OCI-LY7 (cell line): ENCODE measurements around the gene DLX2. TPM values are rescaled to one million over a fixed set of nuclear protein-coding genes. Genes with fewer than 3 reads are reported as not detected.

ENCODE experiments used
- BruUV-seq: library from RNA; stranded (reverse); fragments of 400-500 nt; replicated peaks from 2 replicates; lab custom pipeline; 2021; lab: Mats Ljungman, UMichigan
- CTCF ChIA-PET: fragments of 300-600 bp; sonication (Branson Sonifier 250); formaldehyde crosslinking; loops from one replicate; lab custom pipeline; 2022; ENCODE audit warnings: antibody characterized with exemption; ENCODE audit not compliant: unreplicated experiment; lab: Charles Lee
- POLR2A ChIA-PET: fragments of 300-600 bp; sonication (Branson Sonifier 250); formaldehyde crosslinking; loops from one replicate; lab custom pipeline; 2022; ENCODE audit warnings: antibody characterized with exemption; lab: Charles Lee
- DNase-seq: peaks from one replicate; pipeline ENCODE4 v3.0.0-alpha.2; 2015; ENCODE audit warnings: low spot score
- H2AFZ ChIP-seq: fragments of 200-600 bp; sonication (generic), shearing (Covaris generic); 2 replicates; pipeline ENCODE4 v1.6.1; 2014; ENCODE audit warnings: mild to moderate bottlenecking, antibody characterized with exemption, low read length, moderate library complexity
- H3K27ac ChIP-seq: fragments of 200-600 bp; sonication (generic); 2 replicates; pipeline ENCODE4 v1.5.1; 2014; ENCODE audit warnings: mixed run types, low read depth, mild to moderate bottlenecking, moderate library complexity, low read length, inconsistent platforms; ENCODE audit not compliant: poor library complexity, severe bottlenecking
- H3K36me3 ChIP-seq: fragments of 200-600 bp; sonication (generic); 2 replicates; pipeline ENCODE4 v1.6.1; 2014; ENCODE audit warnings: mild to moderate bottlenecking, antibody characterized with exemption, low read length, moderate library complexity, mixed read lengths; ENCODE audit not compliant: insufficient read depth
- H3K4me1 ChIP-seq: fragments of 200-600 bp; sonication (generic); 2 replicates; pipeline ENCODE4 v1.5.1; 2014; ENCODE audit warnings: mild to moderate bottlenecking, low read length; ENCODE audit not compliant: insufficient read depth, poor library complexity, severe bottlenecking
- H3K4me2 ChIP-seq: fragments of 200-600 bp; sonication (generic); 2 replicates; pipeline ENCODE4 v1.6.1; 2014; ENCODE audit warnings: mild to moderate bottlenecking, low read length
- H3K4me3 ChIP-seq: fragments of 200-600 bp; sonication (generic); 2 replicates; pipeline ENCODE4 v1.5.1; 2014; ENCODE audit warnings: mild to moderate bottlenecking, low read depth, low read length; ENCODE audit not compliant: poor library complexity, severe bottlenecking
- H3K79me2 ChIP-seq: fragments of 200-600 bp; sonication (generic); 2 replicates; pipeline ENCODE4 v1.6.1; 2016; ENCODE audit warnings: low read depth, mild to moderate bottlenecking, low read length, moderate library complexity, mixed read lengths; ENCODE audit not compliant: insufficient read depth
- H3K9me2 ChIP-seq: fragments of 200-600 bp; sonication (generic); 2 replicates; pipeline ENCODE4 v1.6.1; 2016; ENCODE audit warnings: mild to moderate bottlenecking, low read length, mixed read lengths; ENCODE audit not compliant: insufficient read depth
- H3K9me3 ChIP-seq: fragments of 200-600 bp; sonication (generic); 2 replicates; pipeline ENCODE4 v1.6.1; 2014; ENCODE audit warnings: mild to moderate bottlenecking, mixed run types, low read length, mixed read lengths
- H4K20me1 ChIP-seq: fragments of 200-600 bp; sonication (generic); 2 replicates; pipeline ENCODE4 v1.6.1; 2014; ENCODE audit warnings: mild to moderate bottlenecking, antibody characterized with exemption, low read length, moderate library complexity, mixed read lengths; ENCODE audit not compliant: insufficient read depth
- CTCF ChIP-seq: fragments of 200-600 bp; sonication (generic); conservative IDR thresholded peaks from 2 replicates; pipeline ENCODE4 v1.5.1; 2014; ENCODE audit warnings: mild to moderate bottlenecking, antibody characterized with exemption, low read length, moderate library complexity, mixed read lengths
- EZH2phosphoT487 ChIP-seq: fragments of 200-600 bp; sonication (generic); IDR thresholded peaks from 2 replicates; pipeline ENCODE4 v1.6.1; 2018; ENCODE audit warnings: low read depth, borderline replicate concordance, mild to moderate bottlenecking, mixed run types, antibody characterized with exemption, low read length, moderate library complexity, mixed read lengths
- intact Hi-C: fragments of 100-400 bp; cut with micrococcal nuclease; formaldehyde crosslinking; loops from one replicate; pipeline ENCODE4 v1.10.0; 2022; ENCODE audit not compliant: unreplicated experiment
- total RNA-seq, 2 experiments: library from RNA; depleted of rRNA in 1 of 2; stranded (reverse); fragments of >200 nt in 1 of 2; shearing (Covaris generic) in 1 of 2; gene quantifications; 2 replicates each; pipeline ENCODE4 v1.2.3, GENCODE V29; 2014 to 2022

The DLX2 gene
- total RNA-seq, 2 experiments from 2014 or later: 0.22 TPM; not detected in 1

- DNase-seq: no peak
- ChIA-PET CTCF (no interaction called here), POLR2A (no interaction called here)
- no peaks in the 10 kb centered on the region for H3K36me3 ChIP-seq
- no peaks in the 10 kb centered on the region for H3K9me3 ChIP-seq
- H3K79me2 ChIP-seq: no peaks in the 10 kb centered on the region
- no peaks in the 10 kb centered on the region for H3K9me2 ChIP-seq
- no peak overlapping the region for H3K4me3 ChIP-seq
- H3K4me2 ChIP-seq: no peak overlapping the region
- BruUV-seq: no TSS peak
- no peaks in the 10 kb centered on the region for H4K20me1 ChIP-seq
- no peak for TF ChIP-seq EZH2phosphoT487
- TF ChIP-seq CTCF: no peak
- H3K27ac ChIP-seq: no peak overlapping the region
- intact Hi-C loops: no loop called here
- peaks cover 4% of the 10 kb centered on the region for H3K4me1 ChIP-seq
- H2AFZ ChIP-seq: no peak overlapping the region
Measured at GRCh38 chr2:172080641-172081220, 22.0 kb downstream of the DLX2 start.

DNA sequence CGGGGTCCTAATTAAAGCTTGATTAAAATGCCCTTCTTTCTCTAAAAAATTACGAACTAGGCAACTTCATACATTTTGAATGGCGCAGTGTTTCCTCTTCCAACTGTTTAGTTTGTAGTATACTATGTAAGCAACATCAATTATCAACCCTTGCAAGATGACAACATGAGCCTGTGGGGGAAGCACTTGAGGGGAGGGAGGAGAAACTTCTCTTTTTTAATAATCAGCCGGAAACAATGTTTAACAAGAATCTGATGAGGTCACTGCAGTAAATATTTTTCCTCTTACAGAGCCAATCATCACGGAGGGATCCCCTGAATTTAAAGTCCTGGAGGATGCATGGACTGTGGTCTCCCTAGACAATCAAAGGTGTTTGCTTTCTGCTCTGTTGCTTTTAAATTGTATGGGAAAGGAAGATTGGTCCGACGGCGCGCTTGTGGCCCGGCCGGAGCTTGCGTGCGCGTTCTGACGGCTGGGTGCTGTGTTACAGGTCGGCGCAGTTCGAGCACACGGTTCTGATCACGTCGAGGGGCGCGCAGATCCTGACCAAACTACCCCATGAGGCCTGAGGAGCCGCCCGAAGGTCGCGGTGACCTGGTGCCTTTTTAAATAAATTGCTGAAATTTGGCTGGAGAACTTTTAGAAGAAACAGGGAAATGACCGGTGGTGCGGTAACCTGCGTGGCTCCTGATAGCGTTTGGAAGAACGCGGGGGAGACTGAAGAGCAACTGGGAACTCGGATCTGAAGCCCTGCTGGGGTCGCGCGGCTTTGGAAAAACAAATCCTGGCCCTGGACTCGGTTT lies 22.7 kb downstream of the DLX2 start:
- Histone ChIP-seq H3K4me1 (no peaks in the 10 kb centered on the region), H3K27ac (no peak overlapping the region), H4K20me1 (no peaks in the 10 kb centered on the region), H2AFZ (no peak overlapping the region), H3K4me3 (no peak overlapping the region), H3K9me3 (no peaks in the 10 kb centered on the region), H3K79me2 (no peaks in the 10 kb centered on the region), H3K4me2 (no peak overlapping the region), H3K9me2 (no peaks in the 10 kb centered on the region), H3K36me3 (no peaks in the 10 kb centered on the region)
- BruUV-seq: no TSS peak
- no peak for DNase-seq
- TF ChIP-seq CTCF (no peak), EZH2phosphoT487 (no peak)
- CTCF ChIA-PET: no interaction called here
- POLR2A ChIA-PET: no interaction called here
- intact Hi-C loops: no loop called here

DNA sequence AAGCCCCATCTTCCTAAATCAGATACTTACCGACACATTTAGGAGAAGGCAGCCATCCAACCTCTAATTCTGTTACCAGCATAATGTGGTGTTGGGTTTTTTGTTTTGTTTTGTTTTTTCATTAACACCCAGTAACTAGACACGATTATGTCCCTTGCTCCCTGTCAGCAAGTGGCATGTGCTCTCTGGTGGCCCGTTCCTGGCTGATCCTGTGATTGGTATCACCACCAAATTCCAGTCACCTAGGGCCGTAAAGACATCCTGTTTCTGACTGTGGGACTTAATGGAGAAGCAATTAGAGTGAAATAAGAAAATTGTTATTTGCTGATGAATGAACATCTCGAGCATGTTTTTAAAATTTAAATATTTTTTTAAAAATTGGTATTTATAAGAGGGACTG lies 23.3 kb downstream of the DLX2 start:
- intact Hi-C loops: no loop called here
- Histone ChIP-seq H3K36me3 (no peaks in the 10 kb centered on the region), H3K4me2 (no peak overlapping the region), H3K4me1 (no peaks in the 10 kb centered on the region), H3K9me3 (no peaks in the 10 kb centered on the region), H3K4me3 (no peak overlapping the region), H3K9me2 (no peaks in the 10 kb centered on the region), H2AFZ (no peak overlapping the region), H4K20me1 (no peaks in the 10 kb centered on the region), H3K79me2 (no peaks in the 10 kb centered on the region), H3K27ac (no peak overlapping the region)
- POLR2A ChIA-PET: no interaction called here
- no peak for DNase-seq
- no TSS peak for BruUV-seq
- TF ChIP-seq CTCF (no peak), EZH2phosphoT487 (no peak)
- CTCF ChIA-PET: no interaction called here
